Measurements from ENCODE around the gene TMEM61.
"Not testable (repeated sequence)": the region's sequence is repeated elsewhere in the genome, so short reads cannot be mapped to it uniquely, and the experiment has no call there.

TMEM61 gene

GRCh38 chr1:54962612-54963395 is 17.6 kb upstream of the TMEM61 start:
- DNase-seq (ENCODE audit: low spot score): no peak

GRCh38 chr1:54963829-54964228 is 16.6 kb upstream of the TMEM61 start:
- not testable (repeated sequence) for DNase-seq (ENCODE audit: low spot score)

- no peak for DNase-seq (ENCODE audit: low spot score)
Measured at GRCh38 chr1:54965624-54966340, 14.6 kb upstream of the TMEM61 start.

GRCh38 chr1:54967372-54967771 is 13.1 kb upstream of the TMEM61 start:
- DNase-seq (ENCODE audit: low spot score): no peak

- no peak for DNase-seq (ENCODE audit: low spot score)
Measured at GRCh38 chr1:54968551-54968950, 11.9 kb upstream of the TMEM61 start.

GRCh38 chr1:54969879-54970278 is 10.5 kb upstream of the TMEM61 start:
- DNase-seq (ENCODE audit: low spot score): no peak

GRCh38 chr1:54970901-54971300 is 9.5 kb upstream of the TMEM61 start:
- DNase-seq (ENCODE audit: low spot score): no peak

GRCh38 chr1:54971317-54971791 is 9.1 kb upstream of the TMEM61 start:
- DNase-seq (ENCODE audit: low spot score): no peak

- no peak for DNase-seq (ENCODE audit: low spot score)
Measured at GRCh38 chr1:54972436-54972835, 8.0 kb upstream of the TMEM61 start.

- peak; percentile 64 for DNase-seq (ENCODE audit: low spot score)
Measured at GRCh38 chr1:54973205-54973921, 7.1 kb upstream of the TMEM61 start.

GRCh38 chr1:54975356-54976108 is 4.9 kb upstream of the TMEM61 start:
- no peak for DNase-seq (ENCODE audit: low spot score)

- DNase-seq (ENCODE audit: low spot score): no peak
Measured at GRCh38 chr1:54976747-54977146, 3.7 kb upstream of the TMEM61 start.

- no peak for DNase-seq (ENCODE audit: low spot score)
Measured at GRCh38 chr1:54977533-54978297, 2.7 kb upstream of the TMEM61 start.

- no peak for DNase-seq (ENCODE audit: low spot score)
Measured at GRCh38 chr1:54978528-54979326, 1.7 kb upstream of the TMEM61 start.

- DNase-seq (ENCODE audit: low spot score): no peak
Measured at GRCh38 chr1:54979327-54979891, 1.0 kb upstream of the TMEM61 start.

GRCh38 chr1:54980046-54980527 is 341 bp upstream of the TMEM61 start:
- no peak for DNase-seq (ENCODE audit: low spot score)

GRCh38 chr1:54981466-54981865 is 1.0 kb downstream of the TMEM61 start:
- no peak for DNase-seq (ENCODE audit: low spot score)

GRCh38 chr1:54982739-54983138 is 2.3 kb downstream of the TMEM61 start:
- DNase-seq (ENCODE audit: low spot score): no peak

GRCh38 chr1:54984131-54984842 is 3.9 kb downstream of the TMEM61 start:
- DNase-seq (ENCODE audit: low spot score): no peak

All from cerebellar cortex (tissue), 1 donor.